H1 (cell line): ENCODE data around the gene GPR143. TPM values are rescaled to one million over a fixed set of nuclear protein-coding genes. Genes with fewer than 3 reads are reported as not detected.

Source experiments
- ASH2L ChIP-seq: fragments of 200-600, 300-600 bp; sonication (generic); IDR thresholded peaks from one replicate; pipeline ENCODE4 v1.7.1; 2017; ENCODE audit warnings: low read length
- CEBPB ChIP-seq: IDR thresholded peaks from 2 replicates; pipeline ENCODE4 v1.6.1; 2012; ENCODE audit warnings: low read depth, low read length
- RAD21 ChIP-seq, 2 experiments: IDR thresholded peaks in 1 of 2; conservative IDR thresholded peaks in 1 of 2; 2 replicates each; pipeline ENCODE4 v1.6.1; 2011; ENCODE audit warnings: low read depth in 2 of 2, low read length in 2 of 2, improper control_type of control experiment in 1 of 2, inconsistent platforms in 1 of 2, mild to moderate bottlenecking in 1 of 2, moderate library complexity in 1 of 2
- SIX5 ChIP-seq: IDR thresholded peaks from 2 replicates; pipeline ENCODE4 v1.6.1; 2011; ENCODE audit warnings: mild to moderate bottlenecking, low read depth, low read length
- SP4 ChIP-seq: IDR thresholded peaks from 2 replicates; pipeline ENCODE4 v1.6.1; 2012; ENCODE audit warnings: low read length, inconsistent platforms
- TAF7 ChIP-seq: optimal IDR thresholded peaks from 2 replicates; pipeline ENCODE3; 2011; ENCODE audit warnings: low read depth, mild to moderate bottlenecking, inconsistent platforms, low read length, moderate library complexity, borderline replicate concordance
- polyA plus RNA-seq, 7 experiments: library from polyadenylated mRNA; depleted of rRNA in 3 of 7; stranded (reverse) in 5 of 7; unstranded in 2 of 7; fragments of >200 nt in 5 of 7; fragments of 200-250 nt in 2 of 7; gene quantifications; 1 replicate in 5 of 7; 2 replicates in 1 of 7; 4 replicates in 1 of 7; pipeline versions ENCODE4 v1.2.1 to v1.2.3, GENCODE V29; 2011 to 2013; ENCODE audit warnings: missing spikeins in 2 of 7, mixed read lengths in 2 of 7
- total RNA-seq: library from RNA; stranded (reverse); fragmentation: NEBNext Ultra II Directional; extraction: Animal tissue kit (Norgen Biotek cat#: 25700); gene quantifications from 2 replicates; pipeline ENCODE4 v1.2.1, GENCODE V29; 2021
- TF ChIP-seq, protein P1 (sequence below): fragments of 300-600 bp; sonication (generic); IDR thresholded peaks from 2 replicates; pipeline ENCODE4 v1.7.1; 2012; ENCODE audit warnings: low read length, moderate library complexity, mild to moderate bottlenecking, inconsistent platforms; ENCODE audit not compliant: insufficient replicate concordance

GPR143 gene
- total and polyA plus RNA-seq, 2 of the 8 experiments (the other 6 are each of a cell fraction or from before 2014, with no cell fraction given) = 18.5 to 30.7 TPM

DNA sequence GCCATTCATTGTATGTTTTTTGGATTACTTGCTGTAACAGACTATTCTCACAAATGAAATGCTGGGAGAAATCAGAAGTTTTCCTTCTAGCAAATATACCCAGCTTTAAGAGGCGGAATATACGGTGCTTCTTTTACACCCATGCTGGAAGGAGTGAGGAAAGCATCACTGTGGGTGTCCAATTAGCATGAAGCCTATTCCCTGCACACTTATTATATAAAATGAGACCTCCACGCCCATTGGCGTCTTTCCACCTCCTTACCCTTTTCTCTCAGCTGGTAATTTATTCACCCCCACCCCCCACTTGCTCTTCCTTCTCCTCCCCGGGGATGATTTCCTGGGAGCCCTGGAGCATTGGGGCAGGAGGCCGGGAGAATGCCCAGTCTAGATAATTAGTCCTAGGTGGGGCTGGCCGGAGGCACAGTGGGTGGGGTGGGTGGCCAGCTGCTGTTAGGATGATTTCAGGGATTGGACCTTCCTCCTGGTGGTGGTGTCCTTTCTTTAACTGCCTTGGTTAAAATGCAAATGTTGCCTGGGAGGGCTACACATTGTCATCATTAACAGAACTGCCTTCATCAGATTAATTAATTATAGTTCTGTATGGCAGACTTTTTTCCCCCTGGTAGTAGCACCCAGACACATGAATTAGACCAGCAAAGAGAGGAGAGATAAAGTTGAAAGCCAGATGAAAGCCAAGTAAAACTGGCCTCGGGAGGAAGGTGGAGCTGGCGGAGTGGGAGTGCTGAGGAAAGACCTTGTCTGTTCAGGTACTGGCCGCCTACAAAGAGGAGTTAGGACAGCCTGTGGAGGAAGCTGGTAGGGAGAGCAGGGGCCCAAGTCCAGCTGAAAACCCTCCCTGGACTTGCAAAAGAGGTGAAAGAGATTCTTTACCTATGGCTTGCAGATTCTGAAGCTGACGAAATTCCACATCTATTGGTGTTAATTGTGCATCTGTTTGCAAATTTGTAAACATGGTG, 32.0 kb upstream of the GPR143 start (continued):
- TF ChIP-seq, protein P1, sequence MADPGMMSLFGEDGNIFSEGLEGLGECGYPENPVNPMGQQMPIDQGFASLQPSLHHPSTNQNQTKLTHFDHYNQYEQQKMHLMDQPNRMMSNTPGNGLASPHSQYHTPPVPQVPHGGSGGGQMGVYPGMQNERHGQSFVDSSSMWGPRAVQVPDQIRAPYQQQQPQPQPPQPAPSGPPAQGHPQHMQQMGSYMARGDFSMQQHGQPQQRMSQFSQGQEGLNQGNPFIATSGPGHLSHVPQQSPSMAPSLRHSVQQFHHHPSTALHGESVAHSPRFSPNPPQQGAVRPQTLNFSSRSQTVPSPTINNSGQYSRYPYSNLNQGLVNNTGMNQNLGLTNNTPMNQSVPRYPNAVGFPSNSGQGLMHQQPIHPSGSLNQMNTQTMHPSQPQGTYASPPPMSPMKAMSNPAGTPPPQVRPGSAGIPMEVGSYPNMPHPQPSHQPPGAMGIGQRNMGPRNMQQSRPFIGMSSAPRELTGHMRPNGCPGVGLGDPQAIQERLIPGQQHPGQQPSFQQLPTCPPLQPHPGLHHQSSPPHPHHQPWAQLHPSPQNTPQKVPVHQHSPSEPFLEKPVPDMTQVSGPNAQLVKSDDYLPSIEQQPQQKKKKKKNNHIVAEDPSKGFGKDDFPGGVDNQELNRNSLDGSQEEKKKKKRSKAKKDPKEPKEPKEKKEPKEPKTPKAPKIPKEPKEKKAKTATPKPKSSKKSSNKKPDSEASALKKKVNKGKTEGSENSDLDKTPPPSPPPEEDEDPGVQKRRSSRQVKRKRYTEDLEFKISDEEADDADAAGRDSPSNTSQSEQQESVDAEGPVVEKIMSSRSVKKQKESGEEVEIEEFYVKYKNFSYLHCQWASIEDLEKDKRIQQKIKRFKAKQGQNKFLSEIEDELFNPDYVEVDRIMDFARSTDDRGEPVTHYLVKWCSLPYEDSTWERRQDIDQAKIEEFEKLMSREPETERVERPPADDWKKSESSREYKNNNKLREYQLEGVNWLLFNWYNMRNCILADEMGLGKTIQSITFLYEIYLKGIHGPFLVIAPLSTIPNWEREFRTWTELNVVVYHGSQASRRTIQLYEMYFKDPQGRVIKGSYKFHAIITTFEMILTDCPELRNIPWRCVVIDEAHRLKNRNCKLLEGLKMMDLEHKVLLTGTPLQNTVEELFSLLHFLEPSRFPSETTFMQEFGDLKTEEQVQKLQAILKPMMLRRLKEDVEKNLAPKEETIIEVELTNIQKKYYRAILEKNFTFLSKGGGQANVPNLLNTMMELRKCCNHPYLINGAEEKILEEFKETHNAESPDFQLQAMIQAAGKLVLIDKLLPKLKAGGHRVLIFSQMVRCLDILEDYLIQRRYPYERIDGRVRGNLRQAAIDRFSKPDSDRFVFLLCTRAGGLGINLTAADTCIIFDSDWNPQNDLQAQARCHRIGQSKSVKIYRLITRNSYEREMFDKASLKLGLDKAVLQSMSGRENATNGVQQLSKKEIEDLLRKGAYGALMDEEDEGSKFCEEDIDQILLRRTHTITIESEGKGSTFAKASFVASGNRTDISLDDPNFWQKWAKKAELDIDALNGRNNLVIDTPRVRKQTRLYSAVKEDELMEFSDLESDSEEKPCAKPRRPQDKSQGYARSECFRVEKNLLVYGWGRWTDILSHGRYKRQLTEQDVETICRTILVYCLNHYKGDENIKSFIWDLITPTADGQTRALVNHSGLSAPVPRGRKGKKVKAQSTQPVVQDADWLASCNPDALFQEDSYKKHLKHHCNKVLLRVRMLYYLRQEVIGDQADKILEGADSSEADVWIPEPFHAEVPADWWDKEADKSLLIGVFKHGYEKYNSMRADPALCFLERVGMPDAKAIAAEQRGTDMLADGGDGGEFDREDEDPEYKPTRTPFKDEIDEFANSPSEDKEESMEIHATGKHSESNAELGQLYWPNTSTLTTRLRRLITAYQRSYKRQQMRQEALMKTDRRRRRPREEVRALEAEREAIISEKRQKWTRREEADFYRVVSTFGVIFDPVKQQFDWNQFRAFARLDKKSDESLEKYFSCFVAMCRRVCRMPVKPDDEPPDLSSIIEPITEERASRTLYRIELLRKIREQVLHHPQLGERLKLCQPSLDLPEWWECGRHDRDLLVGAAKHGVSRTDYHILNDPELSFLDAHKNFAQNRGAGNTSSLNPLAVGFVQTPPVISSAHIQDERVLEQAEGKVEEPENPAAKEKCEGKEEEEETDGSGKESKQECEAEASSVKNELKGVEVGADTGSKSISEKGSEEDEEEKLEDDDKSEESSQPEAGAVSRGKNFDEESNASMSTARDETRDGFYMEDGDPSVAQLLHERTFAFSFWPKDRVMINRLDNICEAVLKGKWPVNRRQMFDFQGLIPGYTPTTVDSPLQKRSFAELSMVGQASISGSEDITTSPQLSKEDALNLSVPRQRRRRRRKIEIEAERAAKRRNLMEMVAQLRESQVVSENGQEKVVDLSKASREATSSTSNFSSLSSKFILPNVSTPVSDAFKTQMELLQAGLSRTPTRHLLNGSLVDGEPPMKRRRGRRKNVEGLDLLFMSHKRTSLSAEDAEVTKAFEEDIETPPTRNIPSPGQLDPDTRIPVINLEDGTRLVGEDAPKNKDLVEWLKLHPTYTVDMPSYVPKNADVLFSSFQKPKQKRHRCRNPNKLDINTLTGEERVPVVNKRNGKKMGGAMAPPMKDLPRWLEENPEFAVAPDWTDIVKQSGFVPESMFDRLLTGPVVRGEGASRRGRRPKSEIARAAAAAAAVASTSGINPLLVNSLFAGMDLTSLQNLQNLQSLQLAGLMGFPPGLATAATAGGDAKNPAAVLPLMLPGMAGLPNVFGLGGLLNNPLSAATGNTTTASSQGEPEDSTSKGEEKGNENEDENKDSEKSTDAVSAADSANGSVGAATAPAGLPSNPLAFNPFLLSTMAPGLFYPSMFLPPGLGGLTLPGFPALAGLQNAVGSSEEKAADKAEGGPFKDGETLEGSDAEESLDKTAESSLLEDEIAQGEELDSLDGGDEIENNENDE = no peak
- TF ChIP-seq SP4 (no peak), RAD21 (IDR thresholded peaks at IDR 0.05 in 1 of 2, conservative IDR thresholded peaks at IDR 0.05 in 1 of 2; ENCODE audit: low read depth in 2 of 2, low read length in 2 of 2) (no peak), CEBPB (no peak), SIX5 (no peak), ASH2L (no peak), TAF7 (no peak)
